K562 (cell line): ENCODE results near the gene OGDH. TPM values are rescaled to one million over a fixed set of nuclear protein-coding genes. Genes with fewer than 3 reads are reported as not detected.

Experiments used
- ATAC-seq: fragments of 200-7000 bp; cut with Tn5 transposase; 3 replicates; pipeline ENCODE4 v1.9.1; 2020; ENCODE audit warnings: moderate library complexity
- BruUV-seq: library from RNA; stranded (reverse); fragments of 400-500 nt; replicated peaks from 2 replicates; lab custom pipeline; 2021; lab: Mats Ljungman, UMichigan
- CTCF ChIA-PET: fragments of 300-600 bp; formaldehyde crosslinking; extraction: SDS; loops from one replicate; lab custom pipeline; 2021; ENCODE audit warnings: low intra/inter-chr PET ratio; lab: Yijun Ruan, JAX
- POLR2A ChIA-PET: fragments of 300-600, 350-650 bp; sonication (Branson Sonifier 250); formaldehyde crosslinking; extraction: SDS; loops from one replicate; lab custom pipeline; 2021; ENCODE audit warnings: antibody characterized with exemption, inconsistent platforms; lab: Yijun Ruan, JAX
- DNase-seq, 4 experiments: peaks; one replicate each; pipeline versions ENCODE4 v3.0.0 to v3.0.0-alpha.2; 2011 to 2018; ENCODE audit warnings: low spot score in 3 of 4, mixed read lengths in 3 of 4; ENCODE audit errors: extremely low read depth in 1 of 4
- FAIRE-seq: peaks from 2 replicates; lab custom pipeline; 2011; peaks lifted over from hg19 to GRCh38; lab: Jason Lieb, UNC
- H2AFZ ChIP-seq: 2 replicates; pipeline ENCODE4 v1.6.0; 2011; ENCODE audit warnings: low read depth, low read length, control low read depth, inconsistent platforms
- H3K27ac ChIP-seq: fragments of 200-600 bp; 3 replicates; pipeline ENCODE4 v1.8.0; 2011; ENCODE audit warnings: low read depth, mild to moderate bottlenecking, control low read depth, inconsistent platforms, low read length, moderate library complexity, mixed read lengths; ENCODE audit errors: extremely low read depth
- H3K27me3 ChIP-seq, 2 experiments: fragments of 300-600 bp in 1 of 2; 2 replicates in 1 of 2; 3 replicates in 1 of 2; pipeline versions ENCODE4 v1.6.0 to v1.8.0; 2011; ENCODE audit warnings: inconsistent platforms in 2 of 2, low read length in 2 of 2, mild to moderate bottlenecking in 1 of 2, mixed read lengths in 1 of 2, moderate library complexity in 1 of 2; ENCODE audit not compliant: control insufficient read depth in 2 of 2, insufficient read depth in 2 of 2
- H3K36me3 ChIP-seq: fragments of 300-600 bp; 3 replicates; pipeline ENCODE4 v1.8.0; 2011; ENCODE audit warnings: mild to moderate bottlenecking, low read length, inconsistent platforms; ENCODE audit not compliant: control insufficient read depth, insufficient read depth
- H3K4me1 ChIP-seq, 2 experiments: fragments of 200-600 bp in 1 of 2; replicated peaks in 1 of 2; 2 replicates in 1 of 2; 3 replicates in 1 of 2; pipeline versions ENCODE4 v1.5.1 to v1.8.0; 2011; ENCODE audit warnings: inconsistent platforms in 2 of 2, low read length in 2 of 2, mild to moderate bottlenecking in 1 of 2, mixed read lengths in 1 of 2, moderate library complexity in 1 of 2; ENCODE audit not compliant: control insufficient read depth in 2 of 2, insufficient read depth in 2 of 2
- H3K4me2 ChIP-seq: 2 replicates; pipeline ENCODE4 v1.6.1; 2011; ENCODE audit warnings: low read length, control low read depth, inconsistent platforms, mixed read lengths; ENCODE audit not compliant: insufficient read depth
- H3K4me3 ChIP-seq: fragments of 200-600 bp; sonication (generic), shearing (Covaris generic); 2 replicates; pipeline ENCODE4 v1.5.1; 2016; ENCODE audit warnings: control low read depth, inconsistent platforms
- H3K79me2 ChIP-seq: fragments of 200-600 bp; 3 replicates; pipeline ENCODE4 v1.8.0; 2011; ENCODE audit warnings: low read length, inconsistent platforms; ENCODE audit not compliant: control insufficient read depth, insufficient read depth
- H3K9ac ChIP-seq, 2 experiments: 2 replicates each; pipeline versions ENCODE4 v1.6.0 to v1.6.1; 2011; ENCODE audit warnings: low read depth in 2 of 2, low read length in 2 of 2, control low read depth in 1 of 2, inconsistent platforms in 1 of 2, mild to moderate bottlenecking in 1 of 2, mixed read lengths in 1 of 2; ENCODE audit not compliant: insufficient read depth in 1 of 2
- H3K9me1 ChIP-seq: one replicate; pipeline ENCODE4 v1.6.0; 2011; ENCODE audit warnings: inconsistent platforms, mild to moderate bottlenecking, low read length, moderate library complexity; ENCODE audit not compliant: control insufficient read depth, insufficient read depth
- H3K9me3 ChIP-seq: replicated peaks from 2 replicates; pipeline ENCODE4 v1.5.1; 2011; ENCODE audit warnings: low read depth, low read length, inconsistent platforms; ENCODE audit not compliant: control insufficient read depth, insufficient read depth
- H4K20me1 ChIP-seq: replicated peaks from 2 replicates; pipeline ENCODE4 v1.6.1; 2011; ENCODE audit warnings: low read length, inconsistent platforms, mixed read lengths; ENCODE audit not compliant: control insufficient read depth, insufficient read depth
- CBFA2T2 ChIP-seq: fragments of 450-650 bp; conservative IDR thresholded peaks from 2 replicates; pipeline ENCODE4 v1.6.1; 2017; ENCODE audit warnings: mild to moderate bottlenecking
- CUX1 ChIP-seq: fragments of 200-800 bp; sonication (Bioruptor generic); IDR thresholded peaks from 2 replicates; pipeline ENCODE4 v1.6.1; 2016; ENCODE audit warnings: missing genetic modification characterization, missing compliant biosample characterization
- DMBX1 ChIP-seq: fragments of 250-450 bp; sonication (Bioruptor Pico); IDR thresholded peaks from 2 replicates; pipeline ENCODE4 v1.8.0; 2022; ENCODE audit warnings: inconsistent platforms, mild to moderate bottlenecking, moderate library complexity, borderline replicate concordance
- FOXJ2 ChIP-seq: fragments of 200-800 bp; sonication (Bioruptor generic); IDR thresholded peaks from 2 replicates; pipeline ENCODE4 v1.6.1; 2016; ENCODE audit warnings: missing genetic modification characterization, missing compliant biosample characterization
- IRF9 ChIP-seq: fragments of 450-650 bp; IDR thresholded peaks from 2 replicates; pipeline ENCODE4 v1.6.1; 2016; ENCODE audit warnings: missing biosample characterization, missing genetic modification characterization
- KLF13 ChIP-seq: fragments of 450-650 bp; IDR thresholded peaks from 2 replicates; pipeline ENCODE4 v1.6.1; 2016; ENCODE audit warnings: missing genetic modification characterization, low read depth, mild to moderate bottlenecking, missing compliant biosample characterization, moderate library complexity, borderline replicate concordance
- NCOR1 ChIP-seq: fragments of 450-650 bp; IDR thresholded peaks from 2 replicates; pipeline ENCODE4 v1.6.1; 2016; ENCODE audit warnings: mild to moderate bottlenecking, moderate library complexity
- POLR3A ChIP-seq: IDR thresholded peaks from 2 replicates; pipeline ENCODE4 v1.6.1; 2011; ENCODE audit warnings: borderline replicate concordance, mild to moderate bottlenecking, moderate library complexity; ENCODE audit not compliant: insufficient read length, insufficient read depth; ENCODE audit errors: extremely low read depth
- RBFOX2 ChIP-seq: fragments of 200-400 bp; formaldehyde crosslinking; IDR thresholded peaks from 2 replicates; pipeline ENCODE4 v1.6.1; 2017; ENCODE audit warnings: low read depth, mild to moderate bottlenecking, low read length, moderate library complexity
- SNIP1 ChIP-seq: fragments of 450-650 bp; IDR thresholded peaks from 2 replicates; pipeline ENCODE4 v1.7.1; 2017; ENCODE audit warnings: low read depth, mild to moderate bottlenecking
- SREBF1 ChIP-seq: fragments of 150-350 bp; IDR thresholded peaks from 2 replicates; pipeline ENCODE4 v1.6.1; 2014; ENCODE audit warnings: antibody characterized with exemption, low read depth, low read length, borderline replicate concordance
- SRSF1 ChIP-seq: fragments of 200-400 bp; formaldehyde crosslinking; IDR thresholded peaks from 2 replicates; pipeline ENCODE4 v1.6.1; 2017; ENCODE audit warnings: mild to moderate bottlenecking, low read depth, low read length, moderate library complexity
- SUPT5H ChIP-seq: fragments of 450-650 bp; IDR thresholded peaks from 2 replicates; pipeline ENCODE4 v1.6.1; 2016
- ZNF143 ChIP-seq: sonication (generic); formaldehyde crosslinking; IDR thresholded peaks from 2 replicates; pipeline ENCODE4 v1.9.0; 2022; ENCODE audit warnings: mild to moderate bottlenecking, missing genetic modification reagents
- ZNF316 ChIP-seq: fragments of 450-650 bp; IDR thresholded peaks from 2 replicates; pipeline ENCODE4 v1.6.1; 2016
- WGBS: fragments of 100-300 bp; shearing (Covaris generic); methylation state at CpG from one replicate; pipeline ENCODE4 v1.1.6; 2016; ENCODE audit warnings: low coverage, mixed read lengths; ENCODE audit not compliant: insufficient coverage; ENCODE audit errors: missing lambda C conversion rate; 5-methylcytosine and 5-hydroxymethylcytosine counted together
- in situ Hi-C: fragments of 300-500 bp; cut with MboI; formaldehyde crosslinking; loops from 4 replicates; pipeline ENCODE4 v1.15.0; 2018; ENCODE audit warnings: inconsistent platforms, mixed read lengths
- intact Hi-C: fragments of 100-400 bp; cut with micrococcal nuclease; formaldehyde crosslinking; loops from 2 replicates; pipeline ENCODE4 v1.14.2; 2022
- polyA plus RNA-seq, 8 experiments: library from polyadenylated mRNA; depleted of rRNA in 4 of 8; stranded (reverse) in 5 of 8; unstranded in 3 of 8; fragments of >200 nt; fragmentation: Nextera tagmentation in 2 of 8; fragmentation: Illumina TruSeq in 1 of 8; extraction: Ambion mirVana in 2 of 8; extraction: Trizol in 1 of 8; gene quantifications; 2 replicates each; pipeline versions ENCODE4 v1.2.1 to v1.2.3, GENCODE V29; 2011 to 2014; ENCODE audit warnings: inconsistent platforms in 1 of 8, missing spikeins in 1 of 8
- total RNA-seq, 7 experiments: library from RNA; depleted of rRNA in 6 of 7; stranded (reverse); fragments of >200 nt in 6 of 7; fragmentation: Illumina TruSeq in 2 of 7; extraction: Trizol in 2 of 7; gene quantifications; 2 replicates each; pipeline versions ENCODE4 v1.2.1 to v1.2.3, GENCODE V29; 2011 to 2021; ENCODE audit warnings: low replicate concordance in 1 of 7
- TF ChIP-seq, protein P1 (sequence below): sonication (generic); formaldehyde crosslinking; IDR thresholded peaks from 2 replicates; pipeline ENCODE4 v1.8.0; 2022; ENCODE audit warnings: missing genetic modification reagents, mild to moderate bottlenecking, borderline replicate concordance

OGDH gene
- total and polyA plus RNA-seq, 9 of the 15 experiments (the other 6 are each of a cell fraction or from before 2014, with no cell fraction given), result 3.1 to 80.3 (median 23.5) TPM

GRCh38 chr7:44652535-44652934, 46.1 kb downstream of the OGDH start:
- no peaks in the 10 kb centered on the region for H3K27me3 ChIP-seq
- intact Hi-C loops, result no loop called here
- CTCF ChIA-PET, result no interaction called here
- no peak overlapping the region for H3K27ac ChIP-seq
- H3K36me3 ChIP-seq, result peaks cover 69% of the 10 kb centered on the region
- no TSS peak for BruUV-seq
- H3K79me2 ChIP-seq, result no peaks in the 10 kb centered on the region
- DNase-seq, result no peak
- no peaks in the 10 kb centered on the region; a peak in 2 of 5 replicates for H3K4me1 ChIP-seq
- POLR2A ChIA-PET, result no interaction called here
- no peak for FAIRE-seq
- no peaks in the 10 kb centered on the region for H3K9me1 ChIP-seq
- no peaks in the 10 kb centered on the region for H4K20me1 ChIP-seq
- no peak overlapping the region for H2AFZ ChIP-seq
- 75% methylated on average over 5 of the region's 5 CpGs for WGBS
- ATAC-seq, result no peak
- no peak overlapping the region for H3K4me2 ChIP-seq
- H3K4me3 ChIP-seq, result no peak overlapping the region
- in situ Hi-C loops, result no loop called here
- no peaks in the 10 kb centered on the region for H3K9me3 ChIP-seq
- H3K9ac ChIP-seq, result no peak overlapping the region
- TF ChIP-seq SUPT5H, result no peak
- TF ChIP-seq, protein P1, sequence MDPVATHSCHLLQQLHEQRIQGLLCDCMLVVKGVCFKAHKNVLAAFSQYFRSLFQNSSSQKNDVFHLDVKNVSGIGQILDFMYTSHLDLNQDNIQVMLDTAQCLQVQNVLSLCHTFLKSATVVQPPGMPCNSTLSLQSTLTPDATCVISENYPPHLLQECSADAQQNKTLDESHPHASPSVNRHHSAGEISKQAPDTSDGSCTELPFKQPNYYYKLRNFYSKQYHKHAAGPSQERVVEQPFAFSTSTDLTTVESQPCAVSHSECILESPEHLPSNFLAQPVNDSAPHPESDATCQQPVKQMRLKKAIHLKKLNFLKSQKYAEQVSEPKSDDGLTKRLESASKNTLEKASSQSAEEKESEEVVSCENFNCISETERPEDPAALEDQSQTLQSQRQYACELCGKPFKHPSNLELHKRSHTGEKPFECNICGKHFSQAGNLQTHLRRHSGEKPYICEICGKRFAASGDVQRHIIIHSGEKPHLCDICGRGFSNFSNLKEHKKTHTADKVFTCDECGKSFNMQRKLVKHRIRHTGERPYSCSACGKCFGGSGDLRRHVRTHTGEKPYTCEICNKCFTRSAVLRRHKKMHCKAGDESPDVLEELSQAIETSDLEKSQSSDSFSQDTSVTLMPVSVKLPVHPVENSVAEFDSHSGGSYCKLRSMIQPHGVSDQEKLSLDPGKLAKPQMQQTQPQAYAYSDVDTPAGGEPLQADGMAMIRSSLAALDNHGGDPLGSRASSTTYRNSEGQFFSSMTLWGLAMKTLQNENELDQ, result no peak
- TF ChIP-seq DMBX1 (CRISPR knock-in tag), result no peak
- TF ChIP-seq CBFA2T2, result no peak
- no peak for TF ChIP-seq IRF9 (tag)
- no peak for TF ChIP-seq SRSF1
- TF ChIP-seq POLR3A, result no peak
- TF ChIP-seq FOXJ2 (tag), result no peak
- TF ChIP-seq KLF13 (tag), result no peak
- no peak for TF ChIP-seq CUX1 (CRISPR knock-in tag)
- TF ChIP-seq ZNF316, result no peak
- no peak for TF ChIP-seq RBFOX2
- no peak for TF ChIP-seq SREBF1
- TF ChIP-seq NCOR1, result no peak
- no peak for TF ChIP-seq SNIP1
- TF ChIP-seq ZNF143 (CRISPR knock-in tag), result no peak
